ENCODE results near the gene PYHIN1.
A peak's percentile ranks its signal among the peaks of the same experiment; 100 is the strongest.

PYHIN1 gene

GRCh38 chr1:158972841-158973240, 41.5 kb downstream of the PYHIN1 start:
- DNase-seq = no peak
- H3K4me1 ChIP-seq (ENCODE audit: control insufficient read depth, insufficient read depth, low read length, poor library complexity, severe bottlenecking) = no peaks in the 10 kb centered on the region
- H3K27ac ChIP-seq (ENCODE audit: insufficient read depth, low read length, poor library complexity, severe bottlenecking) = no peak overlapping the region
- H3K36me3 ChIP-seq (ENCODE audit: control insufficient read depth, insufficient read depth, low read length) = peaks cover 18% of the 10 kb centered on the region
- no peak overlapping the region for H3K4me3 ChIP-seq (ENCODE audit: insufficient read depth, low read depth, low read length, poor library complexity, severe bottlenecking)
- no peaks in the 10 kb centered on the region for H3K27me3 ChIP-seq (replicated peaks; ENCODE audit: control insufficient read depth, insufficient read depth, low read length, poor library complexity, severe bottlenecking)
- no peaks in the 10 kb centered on the region for H3K9me3 ChIP-seq (ENCODE audit: control insufficient read depth, low read length)

DNA sequence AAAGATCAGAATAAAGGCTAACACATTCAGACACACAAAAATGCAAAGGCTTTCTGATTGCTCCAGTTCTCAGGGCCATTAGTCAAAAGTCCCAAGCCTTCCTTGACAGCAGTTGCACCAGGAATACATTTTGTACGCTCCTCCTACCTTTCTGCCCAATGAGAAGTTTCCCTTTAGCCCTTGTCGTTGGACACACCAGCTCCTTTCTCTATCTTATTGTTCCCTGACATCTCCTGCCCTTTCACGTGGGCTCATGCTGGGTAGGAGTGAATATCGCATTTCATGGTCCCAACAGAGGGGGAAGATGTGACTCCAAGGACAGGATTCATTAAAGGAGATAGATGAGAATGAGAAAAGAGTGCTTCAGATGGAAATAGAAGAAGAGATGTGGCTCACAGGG, 44.9 kb downstream of the PYHIN1 start:
- Histone ChIP-seq H3K27me3 (replicated peaks; ENCODE audit: control insufficient read depth, insufficient read depth, low read length, poor library complexity, severe bottlenecking) (no peaks in the 10 kb centered on the region), H3K27ac (ENCODE audit: insufficient read depth, low read length, poor library complexity, severe bottlenecking) (no peak overlapping the region), H3K4me1 (ENCODE audit: control insufficient read depth, insufficient read depth, low read length, poor library complexity, severe bottlenecking) (no peaks in the 10 kb centered on the region), H3K36me3 (ENCODE audit: control insufficient read depth, insufficient read depth, low read length) (peaks cover 18% of the 10 kb centered on the region), H3K4me3 (ENCODE audit: insufficient read depth, low read depth, low read length, poor library complexity, severe bottlenecking) (no peak overlapping the region), H3K9me3 (ENCODE audit: control insufficient read depth, low read length) (no peaks in the 10 kb centered on the region)
- no peak for DNase-seq

DNA sequence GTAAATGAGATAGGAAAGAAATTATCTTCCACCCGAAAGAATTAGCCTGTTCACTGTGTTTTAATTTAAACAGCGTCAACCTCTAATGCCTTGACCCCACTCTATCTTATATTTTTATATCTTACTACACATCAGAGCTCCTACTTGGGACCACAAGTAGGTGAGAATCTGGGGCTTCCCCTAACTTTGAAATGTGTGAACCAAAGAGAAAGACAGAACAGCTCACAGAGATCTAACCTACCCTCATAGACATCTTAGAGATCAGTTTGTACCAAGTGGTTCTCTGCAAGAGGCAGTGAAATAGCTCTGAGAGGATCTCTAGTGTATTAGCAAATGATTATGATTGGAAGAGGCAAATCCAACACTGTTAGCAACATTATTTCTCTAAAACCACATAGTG, 47.4 kb downstream of the PYHIN1 start:
- DNase-seq = no peak
- no peaks in the 10 kb centered on the region for H3K9me3 ChIP-seq (ENCODE audit: control insufficient read depth, low read length)
- H3K27ac ChIP-seq (ENCODE audit: insufficient read depth, low read length, poor library complexity, severe bottlenecking) = no peak overlapping the region
- H3K36me3 ChIP-seq (ENCODE audit: control insufficient read depth, insufficient read depth, low read length) = peaks cover 13% of the 10 kb centered on the region
- no peaks in the 10 kb centered on the region for H3K4me1 ChIP-seq (ENCODE audit: control insufficient read depth, insufficient read depth, low read length, poor library complexity, severe bottlenecking)
- no peaks in the 10 kb centered on the region for H3K27me3 ChIP-seq (replicated peaks; ENCODE audit: control insufficient read depth, insufficient read depth, low read length, poor library complexity, severe bottlenecking)
- H3K4me3 ChIP-seq (ENCODE audit: insufficient read depth, low read depth, low read length, poor library complexity, severe bottlenecking) = no peak overlapping the region

DNA sequence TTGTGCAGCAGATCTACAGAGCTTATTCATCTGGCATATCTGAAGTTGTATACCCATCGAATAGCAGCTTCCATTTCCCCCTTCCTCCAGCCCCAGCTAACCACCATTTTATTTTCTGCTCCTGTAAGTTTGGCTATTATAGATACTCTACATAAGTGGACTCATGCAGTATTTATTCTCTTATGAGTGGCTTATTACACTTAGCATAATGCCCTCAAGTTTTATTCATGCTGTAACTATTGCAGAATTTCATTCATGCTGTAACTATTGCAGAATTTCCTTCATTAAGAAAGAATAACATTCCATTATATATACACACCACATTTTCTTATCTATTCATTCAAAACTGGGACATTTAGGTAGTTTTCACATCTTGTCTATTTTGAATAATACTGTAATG, 47.9 kb downstream of the PYHIN1 start:
- Histone ChIP-seq H3K27me3 (replicated peaks; ENCODE audit: control insufficient read depth, insufficient read depth, low read length, poor library complexity, severe bottlenecking) (no peaks in the 10 kb centered on the region), H3K4me3 (ENCODE audit: insufficient read depth, low read depth, low read length, poor library complexity, severe bottlenecking) (no peak overlapping the region), H3K27ac (ENCODE audit: insufficient read depth, low read length, poor library complexity, severe bottlenecking) (no peak overlapping the region), H3K9me3 (ENCODE audit: control insufficient read depth, low read length) (no peaks in the 10 kb centered on the region), H3K4me1 (ENCODE audit: control insufficient read depth, insufficient read depth, low read length, poor library complexity, severe bottlenecking) (no peaks in the 10 kb centered on the region), H3K36me3 (ENCODE audit: control insufficient read depth, insufficient read depth, low read length) (peaks cover 12% of the 10 kb centered on the region)
- no peak for DNase-seq

DNA sequence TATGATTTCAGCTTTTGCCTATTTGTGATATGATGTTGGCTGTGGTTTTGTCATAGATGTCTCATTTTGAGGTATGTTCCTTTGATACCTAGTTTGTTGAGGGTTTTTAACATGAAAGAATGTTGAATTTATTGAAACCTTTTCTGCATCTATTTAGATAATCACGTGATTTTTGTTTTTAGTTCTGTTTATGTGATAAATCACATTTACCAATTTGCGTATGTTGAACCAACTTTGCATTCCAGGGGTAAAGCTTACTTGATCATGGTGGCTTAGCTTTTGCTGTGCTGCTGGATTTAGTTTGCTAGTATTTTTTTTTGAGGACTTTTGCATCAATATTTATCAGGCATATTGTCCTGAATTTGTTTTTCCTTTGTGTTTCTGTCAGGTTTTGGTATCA, 51.9 kb downstream of the PYHIN1 start:
- no peak overlapping the region for H3K27ac ChIP-seq (ENCODE audit: insufficient read depth, low read length, poor library complexity, severe bottlenecking)
- no peaks in the 10 kb centered on the region for H3K9me3 ChIP-seq (ENCODE audit: control insufficient read depth, low read length)
- no peak for DNase-seq
- H3K36me3 ChIP-seq (ENCODE audit: control insufficient read depth, insufficient read depth, low read length) = peaks cover 8% of the 10 kb centered on the region
- H3K4me3 ChIP-seq (ENCODE audit: insufficient read depth, low read depth, low read length, poor library complexity, severe bottlenecking) = no peak overlapping the region
- H3K27me3 ChIP-seq (replicated peaks; ENCODE audit: control insufficient read depth, insufficient read depth, low read length, poor library complexity, severe bottlenecking) = no peaks in the 10 kb centered on the region
- no peaks in the 10 kb centered on the region for H3K4me1 ChIP-seq (ENCODE audit: control insufficient read depth, insufficient read depth, low read length, poor library complexity, severe bottlenecking)

- no peak overlapping the region for H3K27ac ChIP-seq (ENCODE audit: insufficient read depth, low read length, poor library complexity, severe bottlenecking)
- no peaks in the 10 kb centered on the region for H3K9me3 ChIP-seq (ENCODE audit: control insufficient read depth, low read length)
- DNase-seq = no peak
- H3K36me3 ChIP-seq (ENCODE audit: control insufficient read depth, insufficient read depth, low read length) = peaks cover 8% of the 10 kb centered on the region
- H3K27me3 ChIP-seq (replicated peaks; ENCODE audit: control insufficient read depth, insufficient read depth, low read length, poor library complexity, severe bottlenecking) = no peaks in the 10 kb centered on the region
- no peak overlapping the region for H3K4me3 ChIP-seq (ENCODE audit: insufficient read depth, low read depth, low read length, poor library complexity, severe bottlenecking)
- no peaks in the 10 kb centered on the region for H3K4me1 ChIP-seq (ENCODE audit: control insufficient read depth, insufficient read depth, low read length, poor library complexity, severe bottlenecking)
Measured at GRCh38 chr1:158984386-158984785, 53.0 kb downstream of the PYHIN1 start.

DNA sequence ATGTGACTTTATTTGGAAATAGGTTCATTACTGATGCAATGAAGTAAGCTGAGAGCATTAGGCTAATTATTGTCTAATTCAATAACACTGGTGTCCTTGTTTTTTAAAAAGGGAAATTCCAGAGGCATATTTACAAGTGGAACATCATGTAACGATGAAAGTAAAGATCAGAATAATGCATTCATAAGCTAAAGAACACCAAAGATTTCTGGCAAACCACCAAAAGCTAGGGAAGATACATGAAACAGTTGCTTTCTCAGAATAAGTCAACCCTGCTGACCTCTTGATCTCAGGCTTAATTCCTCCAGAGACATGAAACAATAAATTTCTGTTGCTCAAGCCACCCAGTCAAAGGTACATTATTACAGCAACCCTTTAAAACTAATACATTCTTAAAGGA, 58.1 kb downstream of the PYHIN1 start:
- no peaks in the 10 kb centered on the region for H3K9me3 ChIP-seq (ENCODE audit: control insufficient read depth, low read length)
- peaks cover 8% of the 10 kb centered on the region for H3K36me3 ChIP-seq (ENCODE audit: control insufficient read depth, insufficient read depth, low read length)
- H3K27ac ChIP-seq (ENCODE audit: insufficient read depth, low read length, poor library complexity, severe bottlenecking) = no peak overlapping the region
- no peaks in the 10 kb centered on the region for H3K27me3 ChIP-seq (replicated peaks; ENCODE audit: control insufficient read depth, insufficient read depth, low read length, poor library complexity, severe bottlenecking)
- H3K4me3 ChIP-seq (ENCODE audit: insufficient read depth, low read depth, low read length, poor library complexity, severe bottlenecking) = no peak overlapping the region
- no peak for DNase-seq
- H3K4me1 ChIP-seq (ENCODE audit: control insufficient read depth, insufficient read depth, low read length, poor library complexity, severe bottlenecking) = no peaks in the 10 kb centered on the region

- DNase-seq = no peak
- Histone ChIP-seq H3K27ac (ENCODE audit: insufficient read depth, low read length, poor library complexity, severe bottlenecking) (no peak overlapping the region), H3K36me3 (ENCODE audit: control insufficient read depth, insufficient read depth, low read length) (no peaks in the 10 kb centered on the region), H3K27me3 (replicated peaks; ENCODE audit: control insufficient read depth, insufficient read depth, low read length, poor library complexity, severe bottlenecking) (no peaks in the 10 kb centered on the region), H3K4me3 (ENCODE audit: insufficient read depth, low read depth, low read length, poor library complexity, severe bottlenecking) (no peak overlapping the region), H3K9me3 (ENCODE audit: control insufficient read depth, low read length) (no peaks in the 10 kb centered on the region), H3K4me1 (ENCODE audit: control insufficient read depth, insufficient read depth, low read length, poor library complexity, severe bottlenecking) (no peaks in the 10 kb centered on the region)
Measured at GRCh38 chr1:158992787-158993312, 61.5 kb downstream of the PYHIN1 start.

DNA sequence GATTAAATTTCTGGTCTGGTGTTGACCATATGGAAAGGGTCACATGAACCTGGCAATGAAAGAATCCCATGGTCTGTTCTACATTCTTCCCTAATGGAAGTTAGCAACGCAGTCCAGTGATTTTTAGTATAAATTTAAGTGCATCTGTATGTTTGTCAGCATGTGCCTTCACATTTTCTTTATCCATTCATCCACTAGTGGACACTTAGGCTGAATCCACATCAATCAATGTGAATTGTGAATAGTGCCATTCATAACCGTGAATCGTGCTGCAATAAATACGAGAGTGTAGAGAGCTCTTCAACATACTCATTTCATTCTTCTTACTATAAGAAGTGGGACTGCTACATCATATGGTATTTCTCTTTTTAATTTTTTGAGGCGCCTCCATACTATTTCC, 65.6 kb downstream of the PYHIN1 start:
- Histone ChIP-seq H3K36me3 (ENCODE audit: control insufficient read depth, insufficient read depth, low read length) (no peaks in the 10 kb centered on the region), H3K27ac (ENCODE audit: insufficient read depth, low read length, poor library complexity, severe bottlenecking) (no peak overlapping the region)
- DNase-seq = no peak

GRCh38 chr1:158998037-158998780, 66.9 kb downstream of the PYHIN1 start:
- no peak for DNase-seq
- H3K9me3 ChIP-seq (ENCODE audit: control insufficient read depth, low read length) = no peaks in the 10 kb centered on the region
- H3K36me3 ChIP-seq (ENCODE audit: control insufficient read depth, insufficient read depth, low read length) = no peaks in the 10 kb centered on the region
- no peaks in the 10 kb centered on the region for H3K27me3 ChIP-seq (replicated peaks; ENCODE audit: control insufficient read depth, insufficient read depth, low read length, poor library complexity, severe bottlenecking)
- H3K27ac ChIP-seq (ENCODE audit: insufficient read depth, low read length, poor library complexity, severe bottlenecking) = no peak overlapping the region
- H3K4me3 ChIP-seq (ENCODE audit: insufficient read depth, low read depth, low read length, poor library complexity, severe bottlenecking) = peak overlapping the region; percentile 13
- no peaks in the 10 kb centered on the region for H3K4me1 ChIP-seq (ENCODE audit: control insufficient read depth, insufficient read depth, low read length, poor library complexity, severe bottlenecking)

More for the DNA sequence above, 65.6 kb downstream of the PYHIN1 start:
- H3K9me3 ChIP-seq (ENCODE audit: control insufficient read depth, low read length) = no peaks in the 10 kb centered on the region
- no peaks in the 10 kb centered on the region for H3K4me1 ChIP-seq (ENCODE audit: control insufficient read depth, insufficient read depth, low read length, poor library complexity, severe bottlenecking)
- no peaks in the 10 kb centered on the region for H3K27me3 ChIP-seq (replicated peaks; ENCODE audit: control insufficient read depth, insufficient read depth, low read length, poor library complexity, severe bottlenecking)
- H3K4me3 ChIP-seq (ENCODE audit: insufficient read depth, low read depth, low read length, poor library complexity, severe bottlenecking) = no peak overlapping the region

Measured in effector memory CD4-positive, alpha-beta T cell (primary cell).